ENCODE results near the gene ERCC6L2. TPM values are rescaled to one million over a fixed set of nuclear protein-coding genes. Genes with fewer than 3 reads are reported as not detected.

Gene ERCC6L2
- polyA plus RNA-seq, 1 donor from 2014 or later, result 72.6 TPM

- Histone ChIP-seq H3K4me3 (ENCODE audit: low read length) (no peak overlapping the region), H3K9me2 (ENCODE audit: insufficient read depth, low read length) (no peaks in the 10 kb centered on the region), H3K36me3 (ENCODE audit: insufficient read depth, low read length) (peaks cover 4% of the 10 kb centered on the region), H3K79me2 (replicated peaks; ENCODE audit: insufficient read depth, low read length) (peaks cover 48% of the 10 kb centered on the region), H3K9ac (ENCODE audit: low read length) (no peak overlapping the region), H3K27ac (ENCODE audit: low read length) (no peak overlapping the region), H3K9me3 (ENCODE audit: low read length) (no peaks in the 10 kb centered on the region), H3F3A (ENCODE audit: insufficient read depth, low read length, poor library complexity, severe bottlenecking) (peaks cover 6% of the 10 kb centered on the region), H4K20me1 (ENCODE audit: insufficient read depth) (no peaks in the 10 kb centered on the region), H2AFZ (ENCODE audit: low read depth, low read length) (no peak overlapping the region), H3K4me2 (ENCODE audit: low read length) (no peak overlapping the region), H3K27me3 (ENCODE audit: insufficient read depth, low read depth, low read length) (no peaks in the 10 kb centered on the region)
- no peak for TF ChIP-seq TAF1 (IDR thresholded peaks at IDR 0.05; ENCODE audit: low read depth)
- TF ChIP-seq POLR2AphosphoS5 (IDR thresholded peaks at IDR 0.05), result no peak
- no peak for TF ChIP-seq CTCF (IDR thresholded peaks at IDR 0.05; ENCODE audit: poor library complexity, severe bottlenecking)
- TF ChIP-seq EP300 (conservative IDR thresholded peaks at IDR 0.05; ENCODE audit: poor library complexity, severe bottlenecking), result no peak
- TF ChIP-seq EZH2 (IDR thresholded peaks at IDR 0.05; ENCODE audit: borderline replicate concordance, insufficient read depth, low read length, poor library complexity, severe bottlenecking), result no peak
- no peak for TF ChIP-seq RAD21 (conservative IDR thresholded peaks at IDR 0.05)
- no peak for TF ChIP-seq MXI1 (conservative IDR thresholded peaks at IDR 0.05; ENCODE audit: poor library complexity, severe bottlenecking)
- TF ChIP-seq REST (IDR thresholded peaks at IDR 0.05; ENCODE audit: borderline replicate concordance), result no peak
- no peak for TF ChIP-seq SMC3 (conservative IDR thresholded peaks at IDR 0.05; ENCODE audit: poor library complexity)
Observed at GRCh38 chr9:95880021-95880690, 4.7 kb downstream of the ERCC6L2 start.

- Histone ChIP-seq H2AFZ (ENCODE audit: low read depth, low read length) (no peak overlapping the region), H4K20me1 (ENCODE audit: insufficient read depth) (no peaks in the 10 kb centered on the region)
Observed at GRCh38 chr9:95887926-95888497, 12.5 kb downstream of the ERCC6L2 start.

More at GRCh38 chr9:95887926-95888497, 12.5 kb downstream of the ERCC6L2 start:
- H3F3A ChIP-seq (ENCODE audit: insufficient read depth, low read length, poor library complexity, severe bottlenecking), result no peaks in the 10 kb centered on the region
- TF ChIP-seq TAF1 (IDR thresholded peaks at IDR 0.05; ENCODE audit: low read depth) (no peak), EZH2 (IDR thresholded peaks at IDR 0.05; ENCODE audit: borderline replicate concordance, insufficient read depth, low read length, poor library complexity, severe bottlenecking) (no peak), POLR2AphosphoS5 (IDR thresholded peaks at IDR 0.05) (no peak), SMC3 (conservative IDR thresholded peaks at IDR 0.05; ENCODE audit: poor library complexity) (no peak), REST (IDR thresholded peaks at IDR 0.05; ENCODE audit: borderline replicate concordance) (no peak), EP300 (conservative IDR thresholded peaks at IDR 0.05; ENCODE audit: poor library complexity, severe bottlenecking) (no peak), CTCF (IDR thresholded peaks at IDR 0.05; ENCODE audit: poor library complexity, severe bottlenecking) (no peak), RAD21 (conservative IDR thresholded peaks at IDR 0.05) (no peak), MXI1 (conservative IDR thresholded peaks at IDR 0.05; ENCODE audit: poor library complexity, severe bottlenecking) (no peak)
- no peaks in the 10 kb centered on the region for H3K9me3 ChIP-seq (ENCODE audit: low read length)
- H3K4me3 ChIP-seq (ENCODE audit: low read length), result no peak overlapping the region
- no peak overlapping the region for H3K9ac ChIP-seq (ENCODE audit: low read length)
- no peak overlapping the region for H3K4me2 ChIP-seq (ENCODE audit: low read length)
- H3K36me3 ChIP-seq (ENCODE audit: insufficient read depth, low read length), result no peaks in the 10 kb centered on the region
- no peak overlapping the region for H3K27ac ChIP-seq (ENCODE audit: low read length)
- peaks cover 51% of the 10 kb centered on the region for H3K79me2 ChIP-seq (replicated peaks; ENCODE audit: insufficient read depth, low read length)
- no peaks in the 10 kb centered on the region for H3K9me2 ChIP-seq (ENCODE audit: insufficient read depth, low read length)
- H3K27me3 ChIP-seq (ENCODE audit: insufficient read depth, low read depth, low read length), result no peaks in the 10 kb centered on the region

Data from neural cell (in vitro differentiated cells).